Bone marrow (tissue), 2 donors: ENCODE measurements around the gene GZMA.
"Not testable (repeated sequence)": the region's sequence is repeated elsewhere in the genome, so short reads cannot be mapped to it uniquely, and the experiment has no call there.

Experiments
- DNase-seq, 2 donors: peaks; one replicate each; lab custom pipeline; 2025; lab: John Stamatoyannopoulos, UW

The GZMA gene

GRCh38 chr5:55102348-55102747 is at the start of gene GZMA:
GZMA (plus strand) TSS chr5:55102646; CDS start chr5:55102683, 37 bp downstream.
- DNase-seq, result no peak

GRCh38 chr5:55055183-55055582 is 47.3 kb upstream of the GZMA start:
- DNase-seq, result no peak

GRCh38 chr5:55062039-55062779 is 40.2 kb upstream of the GZMA start:
- no peak for DNase-seq

- DNase-seq, result no peak
Observed at GRCh38 chr5:55063220-55063863, 39.1 kb upstream of the GZMA start.

- no peak for DNase-seq
Observed at GRCh38 chr5:55063899-55064298, 38.5 kb upstream of the GZMA start.

GRCh38 chr5:55064523-55064922 is 37.9 kb upstream of the GZMA start:
- DNase-seq, result no peak

- no peak for DNase-seq
Observed at GRCh38 chr5:55066277-55066676, 36.2 kb upstream of the GZMA start.

GRCh38 chr5:55070968-55071367 is 31.5 kb upstream of the GZMA start:
- no peak for DNase-seq

GRCh38 chr5:55071413-55071812 is 31.0 kb upstream of the GZMA start:
- DNase-seq, result no peak

GRCh38 chr5:55072666-55073065 is 29.8 kb upstream of the GZMA start:
- no peak for DNase-seq

GRCh38 chr5:55073211-55073610 is 29.2 kb upstream of the GZMA start:
- no peak for DNase-seq

GRCh38 chr5:55081541-55081940 is 20.9 kb upstream of the GZMA start:
- DNase-seq, result no peak

GRCh38 chr5:55089301-55089700 is 13.1 kb upstream of the GZMA start:
- not testable (repeated sequence) for DNase-seq

GRCh38 chr5:55091011-55091410 is 11.4 kb upstream of the GZMA start:
- DNase-seq, result not testable (repeated sequence)

- DNase-seq, result no peak
Observed at GRCh38 chr5:55096182-55096581, 6.3 kb upstream of the GZMA start.

GRCh38 chr5:55096861-55097260 is 5.6 kb upstream of the GZMA start:
- no peak for DNase-seq

GRCh38 chr5:55101148-55101547 is 1.3 kb upstream of the GZMA start:
- DNase-seq, result not testable (repeated sequence)

GRCh38 chr5:55101556-55102276 is 730 bp upstream of the GZMA start:
- no peak for DNase-seq

GRCh38 chr5:55104036-55104772 is 1.8 kb downstream of the GZMA start:
- no peak for DNase-seq

GRCh38 chr5:55104946-55105701 is 2.7 kb downstream of the GZMA start:
- no peak for DNase-seq

GRCh38 chr5:55105976-55106375 is 3.5 kb downstream of the GZMA start:
- not testable (repeated sequence) for DNase-seq

- no peak for DNase-seq
Observed at GRCh38 chr5:55108661-55109060, 6.2 kb downstream of the GZMA start.
